Measurements from ENCODE around the gene STMN1. TPM values are rescaled to one million over a fixed set of nuclear protein-coding genes. Genes with fewer than 3 reads are reported as not detected.

The STMN1 gene
- total and polyA plus RNA-seq, 10 of the 15 experiments (the other 5 are each of a cell fraction or from before 2014, with no cell fraction given) = 220 to 1,272 (median 603) TPM

DNA sequence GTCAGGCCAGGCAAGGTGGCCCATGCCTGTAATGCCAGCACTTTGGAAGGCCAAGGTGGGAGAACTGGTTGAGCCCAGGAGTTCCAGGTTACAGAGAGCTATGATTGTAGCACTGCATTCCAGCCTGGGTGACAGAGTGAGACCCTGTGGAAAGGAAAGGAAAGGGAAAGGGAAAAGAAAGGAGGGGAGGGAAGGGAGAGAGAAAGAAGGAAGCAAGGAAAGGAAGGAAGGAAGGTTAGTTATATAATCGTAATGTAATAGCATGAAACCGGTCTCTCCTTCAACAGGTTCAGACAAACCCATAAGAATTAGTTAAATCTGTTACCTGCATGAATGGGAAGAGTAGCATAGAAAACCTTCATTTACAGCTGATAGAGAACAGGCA is 29.5 kb downstream of the STMN1 start:
- DNase-seq (ENCODE audit: low read depth, low spot score) (no peak), FAIRE-seq (no peak), ATAC-seq (no peak)
- TF ChIP-seq CBFB (IDR thresholded peaks at IDR 0.05; ENCODE audit: low read depth) (no peak), MTA3 (IDR thresholded peaks at IDR 0.05; ENCODE audit: borderline replicate concordance, low read length) (no peak), ZNF384 (IDR thresholded peaks at IDR 0.05; ENCODE audit: borderline replicate concordance, low read depth, low read length) (no peak), MYC (IDR thresholded peaks at IDR 0.05; ENCODE audit: insufficient read depth, insufficient read length, insufficient replicate concordance, low read length, severe bottlenecking) (no peak), CREM (IDR thresholded peaks at IDR 0.05; ENCODE audit: low read depth) (no peak), HCFC1 (IDR thresholded peaks at IDR 0.05; ENCODE audit: low read length) (no peak), PAX8 (IDR thresholded peaks at IDR 0.05) (no peak), SREBF2 (IDR thresholded peaks at IDR 0.05; ENCODE audit: low read length) (no peak), RB1 (IDR thresholded peaks at IDR 0.05; ENCODE audit: borderline replicate concordance) (no peak), CHD1 (IDR thresholded peaks at IDR 0.05; ENCODE audit: low read depth, low read length) (no peak), NRF1 (conservative IDR thresholded peaks at IDR 0.05; ENCODE audit: low read depth, low read length) (no peak), TAF1 (IDR thresholded peaks at IDR 0.05; ENCODE audit: borderline replicate concordance, low read depth, low read length) (no peak), IRF3 (IDR thresholded peaks at IDR 0.05) (no peak)
- TF ChIP-seq, protein P1, sequence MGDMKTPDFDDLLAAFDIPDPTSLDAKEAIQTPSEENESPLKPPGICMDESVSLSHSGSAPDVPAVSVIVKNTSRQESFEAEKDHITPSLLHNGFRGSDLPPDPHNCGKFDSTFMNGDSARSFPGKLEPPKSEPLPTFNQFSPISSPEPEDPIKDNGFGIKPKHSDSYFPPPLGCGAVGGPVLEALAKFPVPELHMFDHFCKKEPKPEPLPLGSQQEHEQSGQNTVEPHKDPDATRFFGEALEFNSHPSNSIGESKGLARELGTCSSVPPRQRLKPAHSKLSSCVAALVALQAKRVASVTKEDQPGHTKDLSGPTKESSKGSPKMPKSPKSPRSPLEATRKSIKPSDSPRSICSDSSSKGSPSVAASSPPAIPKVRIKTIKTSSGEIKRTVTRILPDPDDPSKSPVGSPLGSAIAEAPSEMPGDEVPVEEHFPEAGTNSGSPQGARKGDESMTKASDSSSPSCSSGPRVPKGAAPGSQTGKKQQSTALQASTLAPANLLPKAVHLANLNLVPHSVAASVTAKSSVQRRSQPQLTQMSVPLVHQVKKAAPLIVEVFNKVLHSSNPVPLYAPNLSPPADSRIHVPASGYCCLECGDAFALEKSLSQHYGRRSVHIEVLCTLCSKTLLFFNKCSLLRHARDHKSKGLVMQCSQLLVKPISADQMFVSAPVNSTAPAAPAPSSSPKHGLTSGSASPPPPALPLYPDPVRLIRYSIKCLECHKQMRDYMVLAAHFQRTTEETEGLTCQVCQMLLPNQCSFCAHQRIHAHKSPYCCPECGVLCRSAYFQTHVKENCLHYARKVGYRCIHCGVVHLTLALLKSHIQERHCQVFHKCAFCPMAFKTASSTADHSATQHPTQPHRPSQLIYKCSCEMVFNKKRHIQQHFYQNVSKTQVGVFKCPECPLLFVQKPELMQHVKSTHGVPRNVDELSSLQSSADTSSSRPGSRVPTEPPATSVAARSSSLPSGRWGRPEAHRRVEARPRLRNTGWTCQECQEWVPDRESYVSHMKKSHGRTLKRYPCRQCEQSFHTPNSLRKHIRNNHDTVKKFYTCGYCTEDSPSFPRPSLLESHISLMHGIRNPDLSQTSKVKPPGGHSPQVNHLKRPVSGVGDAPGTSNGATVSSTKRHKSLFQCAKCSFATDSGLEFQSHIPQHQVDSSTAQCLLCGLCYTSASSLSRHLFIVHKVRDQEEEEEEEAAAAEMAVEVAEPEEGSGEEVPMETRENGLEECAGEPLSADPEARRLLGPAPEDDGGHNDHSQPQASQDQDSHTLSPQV (IDR thresholded peaks at IDR 0.05) = no peak
- ChIA-PET RAD21 (ENCODE audit: unreplicated experiment) (interaction anchor here (1.0 kb wide), 1 partner anchor 27 kb away, joined by 3 read pairs; no protein-coding TSS in a partner anchor), SMC1A (ENCODE audit: uncharacterized antibody, unreplicated experiment) (interaction anchor here (1.1 to 2.7 kb wide), 2 partner anchors 28 to 121 kb away, joined by 4 to 8 read pairs; partner anchors contain the start of gene PAFAH2), POLR2A (interaction anchor here (3.6 kb wide), 1 partner anchor 28 kb away, joined by 26 read pairs; no protein-coding TSS in a partner anchor), CTCF (interaction anchor here (1.0 to 3.1 kb wide), 3 partner anchors 19 to 121 kb away, joined by 3 to 25 read pairs (median 4); partner anchors contain the start of gene PAFAH2)
- Histone ChIP-seq H3K4me1 (ENCODE audit: control insufficient read depth, insufficient read depth, low read length) (peaks cover 27% of the 10 kb centered on the region), H3K79me2 (ENCODE audit: control insufficient read depth, insufficient read depth, low read length) (peaks cover 9% of the 10 kb centered on the region), H3K4me3 (no peak overlapping the region), H4K20me1 (ENCODE audit: control insufficient read depth, insufficient read depth) (no peaks in the 10 kb centered on the region), H3K4me2 (ENCODE audit: control insufficient read depth, insufficient read depth) (no peak overlapping the region), H3K27ac (ENCODE audit: control insufficient read depth, insufficient read depth) (no peak overlapping the region), H3K9me3 (replicated peaks; ENCODE audit: control insufficient read depth, insufficient read depth, low read length) (no peaks in the 10 kb centered on the region), H3K9ac (ENCODE audit: control insufficient read depth, insufficient read depth, low read length) (no peak overlapping the region), H3K36me3 (ENCODE audit: control insufficient read depth in 2 of 2, insufficient read depth in 2 of 2, low read length in 1 of 2) (no peaks in the 10 kb centered on the region), H3K27me3 (replicated peaks in 1 of 2; ENCODE audit: control insufficient read depth in 2 of 2, insufficient read depth in 2 of 2, low read length in 1 of 2) (no peaks in the 10 kb centered on the region; a peak in 1 of 4 replicates), H2AFZ (ENCODE audit: control insufficient read depth, low read depth, low read length) (no peak overlapping the region)
- 71% methylated on average over 2 of the region's 2 CpGs for WGBS (ENCODE audit: insufficient coverage, insufficient replicate concordance, low lambda C conversion rate, missing lambda C conversion rate)
- no TSS peak for BruUV-seq (replicated peaks)
- in situ Hi-C loops (cut with MboI) (no loop called here), intact Hi-C loops (cut with micrococcal nuclease; ENCODE audit: unreplicated experiment) (no loop called here)
